ENCODE measurements around the gene CHFR. TPM values are rescaled to one million over a fixed set of nuclear protein-coding genes. Genes with fewer than 3 reads are reported as not detected.

The CHFR gene
- total and polyA plus RNA-seq, 2 experiments from 2014 or later: 24.3 to 26.5 TPM

- H3K9ac ChIP-seq: no peak overlapping the region
Observed at GRCh38 chr12:132789099-132789471, 98.3 kb downstream of the CHFR start.

GRCh38 chr12:132788375-132789098, 98.9 kb downstream of the CHFR start:
- Histone ChIP-seq H3K4me3 (no peak overlapping the region), H3F3A (ENCODE audit: insufficient read depth) (0 out of 2 replicates have a peak, but pooled peaks cover 9% of the 10 kb centered on the region), H3K36me3 (ENCODE audit: low read depth) (peaks cover 43% of the 10 kb centered on the region), H3K4me1 (ENCODE audit: insufficient read depth) (no peaks in the 10 kb centered on the region), H3K27me3 (replicated peaks; ENCODE audit: insufficient read depth) (no peaks in the 10 kb centered on the region), H3K9me3 (ENCODE audit: low read depth) (no peaks in the 10 kb centered on the region), H3K27ac (no peak overlapping the region), H3K4me2 (ENCODE audit: unreplicated experiment) (no peak overlapping the region), H3K79me2 (ENCODE audit: insufficient read depth) (peaks cover 82% of the 10 kb centered on the region), H2AFZ (no peak overlapping the region), H3K9ac (no peak overlapping the region), H4K20me1 (ENCODE audit: insufficient read depth) (no peaks in the 10 kb centered on the region), H3K9me2 (ENCODE audit: insufficient read depth) (no peaks in the 10 kb centered on the region)
- WGBS, 2 experiments (ENCODE audit: low coverage in 1 of 2, low lambda C conversion rate in 2 of 2, missing lambda C conversion rate in 2 of 2): 90 to 92% methylated on average over 26 to 29 of the region's 29 CpGs
- TF ChIP-seq EZH2 (IDR thresholded peaks at IDR 0.05; ENCODE audit: insufficient read depth, poor library complexity, severe bottlenecking) (no peak), EZH2phosphoT487 (IDR thresholded peaks at IDR 0.05; ENCODE audit: insufficient read depth, low read depth) (no peak)
- peak; percentile 44 for DNase-seq
- in situ Hi-C loops (cut with MboI): no loop called here

More at GRCh38 chr12:132789099-132789471, 98.3 kb downstream of the CHFR start:
- no peaks in the 10 kb centered on the region for H3K9me2 ChIP-seq (ENCODE audit: insufficient read depth)
- H3K4me3 ChIP-seq: no peak overlapping the region
- in situ Hi-C loops (cut with MboI): no loop called here
- DNase-seq: no peak
- peaks cover 37% of the 10 kb centered on the region for H3K36me3 ChIP-seq (ENCODE audit: low read depth)
- H2AFZ ChIP-seq: no peak overlapping the region
- H3K4me2 ChIP-seq (ENCODE audit: unreplicated experiment): no peak overlapping the region
- H4K20me1 ChIP-seq (ENCODE audit: insufficient read depth): no peaks in the 10 kb centered on the region
- 0 out of 2 replicates have a peak, but pooled peaks cover 9% of the 10 kb centered on the region for H3F3A ChIP-seq (ENCODE audit: insufficient read depth)
- H3K27me3 ChIP-seq (replicated peaks; ENCODE audit: insufficient read depth): no peaks in the 10 kb centered on the region
- 94% methylated on average over 21 of the region's 21 CpGs for WGBS, 2 experiments (ENCODE audit: low coverage in 1 of 2, low lambda C conversion rate in 2 of 2, missing lambda C conversion rate in 2 of 2)
- H3K9me3 ChIP-seq (ENCODE audit: low read depth): no peaks in the 10 kb centered on the region
- H3K27ac ChIP-seq: no peak overlapping the region
- H3K4me1 ChIP-seq (ENCODE audit: insufficient read depth): no peaks in the 10 kb centered on the region
- H3K79me2 ChIP-seq (ENCODE audit: insufficient read depth): peaks cover 83% of the 10 kb centered on the region
- TF ChIP-seq EZH2phosphoT487 (IDR thresholded peaks at IDR 0.05; ENCODE audit: insufficient read depth, low read depth) (no peak), EZH2 (IDR thresholded peaks at IDR 0.05; ENCODE audit: insufficient read depth, poor library complexity, severe bottlenecking) (no peak)

GRCh38 chr12:132787877-132788276, 99.5 kb downstream of the CHFR start:
- Histone ChIP-seq H3K79me2 (ENCODE audit: insufficient read depth) (peaks cover 87% of the 10 kb centered on the region), H3K9ac (no peak overlapping the region), H3K9me2 (ENCODE audit: insufficient read depth) (no peaks in the 10 kb centered on the region), H3K9me3 (ENCODE audit: low read depth) (no peaks in the 10 kb centered on the region), H3K4me1 (ENCODE audit: insufficient read depth) (no peaks in the 10 kb centered on the region), H4K20me1 (ENCODE audit: insufficient read depth) (no peaks in the 10 kb centered on the region), H3F3A (ENCODE audit: insufficient read depth) (0 out of 2 replicates have a peak, but pooled peaks cover 9% of the 10 kb centered on the region), H3K27ac (no peak overlapping the region), H3K36me3 (ENCODE audit: low read depth) (peaks cover 43% of the 10 kb centered on the region), H3K27me3 (replicated peaks; ENCODE audit: insufficient read depth) (no peaks in the 10 kb centered on the region), H3K4me3 (no peak overlapping the region), H3K4me2 (ENCODE audit: unreplicated experiment) (no peak overlapping the region), H2AFZ (no peak overlapping the region)
- DNase-seq: peak; percentile 26
- TF ChIP-seq EZH2phosphoT487 (IDR thresholded peaks at IDR 0.05; ENCODE audit: insufficient read depth, low read depth) (no peak), EZH2 (IDR thresholded peaks at IDR 0.05; ENCODE audit: insufficient read depth, poor library complexity, severe bottlenecking) (no peak)
- in situ Hi-C loops (cut with MboI): no loop called here
- WGBS, 2 experiments (ENCODE audit: low coverage in 1 of 2, low lambda C conversion rate in 2 of 2, missing lambda C conversion rate in 2 of 2): 97 to 98% methylated on average over 10 to 15 of the region's 15 CpGs

GRCh38 chr12:132786192-132786591, 101.2 kb downstream of the CHFR start:
- 95 to 98% methylated on average over 21 of the region's 21 CpGs for WGBS, 2 experiments (ENCODE audit: low coverage in 1 of 2, low lambda C conversion rate in 2 of 2, missing lambda C conversion rate in 2 of 2)

More at GRCh38 chr12:132786192-132786591, 101.2 kb downstream of the CHFR start:
- Histone ChIP-seq H3K27ac (no peak overlapping the region), H3F3A (ENCODE audit: insufficient read depth) (0 out of 2 replicates have a peak, but pooled peaks cover 9% of the 10 kb centered on the region), H3K36me3 (ENCODE audit: low read depth) (peaks cover 42% of the 10 kb centered on the region), H2AFZ (no peak overlapping the region), H3K9me2 (ENCODE audit: insufficient read depth) (no peaks in the 10 kb centered on the region), H3K9me3 (ENCODE audit: low read depth) (no peaks in the 10 kb centered on the region), H3K4me2 (ENCODE audit: unreplicated experiment) (no peak overlapping the region), H3K9ac (no peak overlapping the region), H3K79me2 (ENCODE audit: insufficient read depth) (peaks cover 90% of the 10 kb centered on the region), H4K20me1 (ENCODE audit: insufficient read depth) (no peaks in the 10 kb centered on the region), H3K4me1 (ENCODE audit: insufficient read depth) (no peaks in the 10 kb centered on the region), H3K27me3 (replicated peaks; ENCODE audit: insufficient read depth) (no peaks in the 10 kb centered on the region), H3K4me3 (no peak overlapping the region)
- in situ Hi-C loops (cut with MboI): no loop called here
- TF ChIP-seq EZH2phosphoT487 (IDR thresholded peaks at IDR 0.05; ENCODE audit: insufficient read depth, low read depth): no peak
- no peak for TF ChIP-seq EZH2 (IDR thresholded peaks at IDR 0.05; ENCODE audit: insufficient read depth, poor library complexity, severe bottlenecking)
- DNase-seq: no peak

All from GM23248 (cell line).